ENCODE measurements around the gene ZNF768.

DNA sequence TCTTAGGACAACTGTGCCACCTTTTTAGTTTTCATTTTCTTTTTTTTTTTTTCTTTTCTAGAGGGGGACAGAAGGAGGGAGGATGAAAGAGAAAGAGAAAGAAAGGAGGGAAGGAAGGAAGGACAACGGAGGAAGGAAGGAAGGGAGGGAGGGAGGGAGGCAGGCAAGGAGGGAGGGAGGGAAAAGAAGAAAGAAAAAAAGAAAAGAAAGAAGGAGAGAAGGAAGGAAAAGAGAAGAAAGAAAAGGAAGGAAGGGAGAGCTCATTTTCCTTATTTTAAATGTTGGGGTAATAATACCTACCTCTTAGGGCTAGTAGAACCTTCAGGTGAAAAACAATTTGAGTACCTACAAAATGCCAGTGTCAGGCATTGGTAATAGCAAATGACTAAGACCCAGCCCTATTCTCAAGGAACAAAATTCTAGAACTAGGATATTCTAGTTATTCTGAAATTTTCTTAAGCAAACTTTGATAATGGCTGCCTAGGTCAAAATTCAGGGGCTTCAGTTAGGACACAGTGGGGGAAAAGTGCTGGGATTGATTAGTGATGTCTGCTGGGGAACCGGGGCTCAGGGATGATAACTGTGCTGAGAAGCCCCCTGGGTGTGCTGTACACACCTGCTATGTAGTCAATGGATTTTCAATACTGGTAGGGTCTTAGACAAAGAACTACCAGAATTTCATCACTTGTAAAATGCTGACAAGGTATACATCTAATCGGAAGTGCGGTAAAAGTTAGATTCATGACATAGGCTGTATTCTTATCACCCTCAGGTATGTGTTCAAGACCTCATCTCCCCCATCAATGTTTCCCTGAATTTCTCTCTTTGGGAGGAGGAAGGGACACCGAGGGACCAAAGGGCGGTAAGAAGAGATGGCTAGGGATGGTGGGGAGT lies 22.7 kb downstream of the ZNF768 start:
- TF ChIP-seq EP300 (IDR thresholded peaks at IDR 0.05) (no peak), POLR2AphosphoS5 (IDR thresholded peaks at IDR 0.05) (no peak)
- TF ChIP-seq, protein P1, sequence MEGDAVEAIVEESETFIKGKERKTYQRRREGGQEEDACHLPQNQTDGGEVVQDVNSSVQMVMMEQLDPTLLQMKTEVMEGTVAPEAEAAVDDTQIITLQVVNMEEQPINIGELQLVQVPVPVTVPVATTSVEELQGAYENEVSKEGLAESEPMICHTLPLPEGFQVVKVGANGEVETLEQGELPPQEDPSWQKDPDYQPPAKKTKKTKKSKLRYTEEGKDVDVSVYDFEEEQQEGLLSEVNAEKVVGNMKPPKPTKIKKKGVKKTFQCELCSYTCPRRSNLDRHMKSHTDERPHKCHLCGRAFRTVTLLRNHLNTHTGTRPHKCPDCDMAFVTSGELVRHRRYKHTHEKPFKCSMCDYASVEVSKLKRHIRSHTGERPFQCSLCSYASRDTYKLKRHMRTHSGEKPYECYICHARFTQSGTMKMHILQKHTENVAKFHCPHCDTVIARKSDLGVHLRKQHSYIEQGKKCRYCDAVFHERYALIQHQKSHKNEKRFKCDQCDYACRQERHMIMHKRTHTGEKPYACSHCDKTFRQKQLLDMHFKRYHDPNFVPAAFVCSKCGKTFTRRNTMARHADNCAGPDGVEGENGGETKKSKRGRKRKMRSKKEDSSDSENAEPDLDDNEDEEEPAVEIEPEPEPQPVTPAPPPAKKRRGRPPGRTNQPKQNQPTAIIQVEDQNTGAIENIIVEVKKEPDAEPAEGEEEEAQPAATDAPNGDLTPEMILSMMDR (IDR thresholded peaks at IDR 0.05): no peak
